ENCODE data around the gene MCOLN3. TPM values are rescaled to one million over a fixed set of nuclear protein-coding genes. Genes with fewer than 3 reads are reported as not detected.
"Not testable (repeated sequence)": the region's sequence is repeated elsewhere in the genome, so short reads cannot be mapped to it uniquely, and the experiment has no call there.

The MCOLN3 gene
- total RNA-seq, 1 experiment from 2014 or later, result 2.4 TPM

DNA sequence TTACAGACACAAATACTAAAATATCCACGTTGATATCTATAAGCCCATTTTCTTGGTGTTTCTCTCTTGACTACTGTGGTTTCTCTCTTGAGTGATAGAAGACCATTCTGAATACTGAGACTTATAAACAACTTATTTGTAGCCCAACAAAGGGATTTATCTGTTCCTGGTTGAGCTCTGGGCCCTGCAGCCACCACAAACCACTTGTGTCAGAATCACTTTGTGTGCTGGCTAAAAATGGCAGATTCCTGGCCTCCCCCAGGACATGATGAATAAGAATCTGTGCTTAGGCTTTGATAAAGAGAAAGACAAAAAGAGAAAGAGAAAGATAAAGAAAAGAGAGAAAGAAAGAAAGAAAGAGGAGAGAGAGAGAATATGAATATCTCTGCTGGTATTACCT is 32.5 kb downstream of the MCOLN3 start:
- Histone ChIP-seq H3K27me3 (ENCODE audit: low read length) (no peaks in the 10 kb centered on the region), H3K4me3 (ENCODE audit: low read length) (no peak overlapping the region), H3F3A (ENCODE audit: low read length, unreplicated experiment) (no peaks in the 10 kb centered on the region), H4K20me1 (ENCODE audit: low read length) (no peaks in the 10 kb centered on the region), H3K9me3 (ENCODE audit: low read length) (no peaks in the 10 kb centered on the region), H3K36me3 (ENCODE audit: low read depth, low read length) (no peaks in the 10 kb centered on the region), H2AFZ (ENCODE audit: low read length) (no peak overlapping the region), H3K4me2 (ENCODE audit: low read length) (no peak overlapping the region), H3K9ac (ENCODE audit: low read length) (no peak overlapping the region), H3K79me2 (ENCODE audit: low read length) (no peaks in the 10 kb centered on the region), H3K4me1 (ENCODE audit: insufficient read depth, low read length) (no peaks in the 10 kb centered on the region), H3K9me2 (replicated peaks; ENCODE audit: low read length) (no peaks in the 10 kb centered on the region), H3K27ac (ENCODE audit: low read length) (no peak overlapping the region)
- BruUV-seq (replicated peaks), result no TSS peak
- POLR2A ChIA-PET (ENCODE audit: unreplicated experiment), result no interaction called here
- TF ChIP-seq, protein P1, sequence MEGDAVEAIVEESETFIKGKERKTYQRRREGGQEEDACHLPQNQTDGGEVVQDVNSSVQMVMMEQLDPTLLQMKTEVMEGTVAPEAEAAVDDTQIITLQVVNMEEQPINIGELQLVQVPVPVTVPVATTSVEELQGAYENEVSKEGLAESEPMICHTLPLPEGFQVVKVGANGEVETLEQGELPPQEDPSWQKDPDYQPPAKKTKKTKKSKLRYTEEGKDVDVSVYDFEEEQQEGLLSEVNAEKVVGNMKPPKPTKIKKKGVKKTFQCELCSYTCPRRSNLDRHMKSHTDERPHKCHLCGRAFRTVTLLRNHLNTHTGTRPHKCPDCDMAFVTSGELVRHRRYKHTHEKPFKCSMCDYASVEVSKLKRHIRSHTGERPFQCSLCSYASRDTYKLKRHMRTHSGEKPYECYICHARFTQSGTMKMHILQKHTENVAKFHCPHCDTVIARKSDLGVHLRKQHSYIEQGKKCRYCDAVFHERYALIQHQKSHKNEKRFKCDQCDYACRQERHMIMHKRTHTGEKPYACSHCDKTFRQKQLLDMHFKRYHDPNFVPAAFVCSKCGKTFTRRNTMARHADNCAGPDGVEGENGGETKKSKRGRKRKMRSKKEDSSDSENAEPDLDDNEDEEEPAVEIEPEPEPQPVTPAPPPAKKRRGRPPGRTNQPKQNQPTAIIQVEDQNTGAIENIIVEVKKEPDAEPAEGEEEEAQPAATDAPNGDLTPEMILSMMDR (conservative IDR thresholded peaks at IDR 0.05; ENCODE audit: low read depth, low read length), result no peak
- TF ChIP-seq EZH2 (IDR thresholded peaks at IDR 0.05; ENCODE audit: low read length, unreplicated experiment), result no peak
- no peak for TF ChIP-seq EZH2phosphoT487 (IDR thresholded peaks at IDR 0.05; ENCODE audit: borderline replicate concordance, low read length)
- DNase-seq (no peak), ATAC-seq (no peak)
- CTCF ChIA-PET, result no interaction called here
- intact Hi-C loops (cut with micrococcal nuclease), result no loop called here

DNA sequence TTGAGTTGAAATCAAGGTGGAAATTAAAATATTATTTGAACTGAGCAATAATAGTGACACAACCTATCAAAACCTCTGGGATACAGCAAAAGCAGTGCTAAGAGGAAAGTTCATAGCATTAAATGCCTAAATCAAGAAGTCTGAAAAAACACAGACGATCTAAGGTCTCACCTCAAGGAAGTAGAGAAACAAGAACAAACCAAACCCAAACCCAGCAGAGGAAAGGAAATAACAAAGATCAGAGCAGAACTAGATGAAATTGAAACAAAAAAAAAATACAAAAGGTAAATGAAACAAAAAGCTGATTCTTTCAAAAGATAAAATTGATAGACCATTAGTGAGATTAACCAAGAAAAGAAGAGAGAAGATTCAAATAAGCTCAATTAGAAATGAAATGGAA is 42.7 kb downstream of the MCOLN3 start:
- H3K9me2 ChIP-seq (replicated peaks; ENCODE audit: low read length); H2AFZ ChIP-seq (ENCODE audit: low read length); H3K79me2 ChIP-seq (ENCODE audit: low read length); POLR2A ChIA-PET (ENCODE audit: unreplicated experiment); H3K9me3 ChIP-seq (ENCODE audit: low read length); H3K27ac ChIP-seq (ENCODE audit: low read length); H3K4me1 ChIP-seq (ENCODE audit: insufficient read depth, low read length); ATAC-seq; intact Hi-C loops (cut with micrococcal nuclease); DNase-seq; H3K27me3 ChIP-seq (ENCODE audit: low read length); H4K20me1 ChIP-seq (ENCODE audit: low read length); CTCF ChIA-PET; H3K4me2 ChIP-seq (ENCODE audit: low read length); H3K9ac ChIP-seq (ENCODE audit: low read length); H3K4me3 ChIP-seq (ENCODE audit: low read length); H3K36me3 ChIP-seq (ENCODE audit: low read depth, low read length); BruUV-seq (replicated peaks); H3F3A ChIP-seq (ENCODE audit: low read length, unreplicated experiment): not testable (repeated sequence)

DNA sequence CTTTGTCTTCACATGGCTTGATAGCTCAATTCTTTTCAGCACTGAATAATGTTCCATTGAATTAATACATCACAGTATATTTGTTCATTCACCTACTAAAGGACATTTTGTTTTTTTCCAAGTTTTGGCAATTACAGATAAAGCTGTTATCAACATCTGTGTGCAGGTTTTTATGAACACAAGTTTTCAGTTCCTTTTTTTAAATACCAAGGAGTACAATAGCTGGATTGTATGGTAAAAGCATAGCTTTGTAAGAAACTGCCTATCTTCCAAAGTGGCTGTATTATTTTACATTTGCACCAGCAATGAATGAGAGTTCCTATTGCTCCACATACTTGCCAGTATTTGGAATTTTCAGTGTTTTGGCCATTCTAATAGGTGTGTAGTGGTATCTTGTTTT is 46.6 kb downstream of the MCOLN3 start:
- Histone ChIP-seq H3K4me1 (ENCODE audit: insufficient read depth, low read length) (peaks cover 12% of the 10 kb centered on the region; the same call in 1 of the 2 replicates), H3K9me3 (ENCODE audit: low read length) (peaks cover 3% of the 10 kb centered on the region; the same call in 1 of the 2 replicates), H3K27me3 (ENCODE audit: low read length) (no peaks in the 10 kb centered on the region), H3K27ac (ENCODE audit: low read length) (no peak overlapping the region), H3K4me2 (ENCODE audit: low read length) (no peak overlapping the region), H3K36me3 (ENCODE audit: low read depth, low read length) (no peaks in the 10 kb centered on the region), H4K20me1 (ENCODE audit: low read length) (no peaks in the 10 kb centered on the region), H3K9me2 (replicated peaks; ENCODE audit: low read length) (no peaks in the 10 kb centered on the region), H3K9ac (ENCODE audit: low read length) (no peak overlapping the region), H3K4me3 (ENCODE audit: low read length) (no peak overlapping the region), H2AFZ (ENCODE audit: low read length) (no peak overlapping the region), H3K79me2 (ENCODE audit: low read length) (no peaks in the 10 kb centered on the region), H3F3A (ENCODE audit: low read length, unreplicated experiment) (no peaks in the 10 kb centered on the region)
- BruUV-seq (replicated peaks), result no TSS peak
- CTCF ChIA-PET, result no interaction called here
- DNase-seq (no peak), ATAC-seq (no peak)
- intact Hi-C loops (cut with micrococcal nuclease), result no loop called here
- POLR2A ChIA-PET (ENCODE audit: unreplicated experiment), result no interaction called here
- no peak for TF ChIP-seq EZH2 (IDR thresholded peaks at IDR 0.05; ENCODE audit: low read length, unreplicated experiment)
- no peak for TF ChIP-seq EZH2phosphoT487 (IDR thresholded peaks at IDR 0.05; ENCODE audit: borderline replicate concordance, low read length)
- TF ChIP-seq, protein P1 (conservative IDR thresholded peaks at IDR 0.05; ENCODE audit: low read depth, low read length), result no peak

All from PC-3 (cell line).